Cortex of kidney (tissue), 1 donor: ENCODE results near the gene NXN.
"Not testable (repeated sequence)": the region's sequence is repeated elsewhere in the genome, so short reads cannot be mapped to it uniquely, and the experiment has no call there.

Experiments used
- DNase-seq: peaks from one replicate; lab custom pipeline; 2025; lab: John Stamatoyannopoulos, UW

The NXN gene

GRCh38 chr17:829614-830013, 150.0 kb downstream of the NXN start:
- DNase-seq = not testable (repeated sequence)

- DNase-seq = no peak
These were observed 150.8 kb downstream of the NXN start for GRCh38 chr17:828761-829160.

GRCh38 chr17:826778-827177, 152.8 kb downstream of the NXN start:
- no peak for DNase-seq

- DNase-seq = no peak
These were observed 154.4 kb downstream of the NXN start for GRCh38 chr17:825216-825615.

- DNase-seq = no peak
These were observed 155.2 kb downstream of the NXN start for GRCh38 chr17:824378-824777.

- no peak for DNase-seq
These were observed 156.1 kb downstream of the NXN start for GRCh38 chr17:823501-823902.

GRCh38 chr17:819251-819650, 160.3 kb downstream of the NXN start:
- no peak for DNase-seq

GRCh38 chr17:814371-814770, 165.2 kb downstream of the NXN start:
- no peak for DNase-seq

- no peak for DNase-seq
These were observed 166.9 kb downstream of the NXN start for GRCh38 chr17:812638-813204.

- no peak for DNase-seq
These were observed 168.4 kb downstream of the NXN start for GRCh38 chr17:811051-811784.

GRCh38 chr17:807523-808294, 171.9 kb downstream of the NXN start:
- no peak for DNase-seq

- DNase-seq = no peak
These were observed 172.6 kb downstream of the NXN start for GRCh38 chr17:806781-807522.

GRCh38 chr17:806346-806745, 173.2 kb downstream of the NXN start:
- DNase-seq = no peak

- DNase-seq = not testable (repeated sequence)
These were observed 173.7 kb downstream of the NXN start for GRCh38 chr17:805886-806285.

GRCh38 chr17:804541-805435, 174.8 kb downstream of the NXN start:
- no peak for DNase-seq

GRCh38 chr17:802901-803881, 176.4 kb downstream of the NXN start:
- DNase-seq = no peak

GRCh38 chr17:802481-802880, 177.1 kb downstream of the NXN start:
- no peak for DNase-seq

GRCh38 chr17:801660-802059, 177.9 kb downstream of the NXN start:
- DNase-seq = no peak

- no peak for DNase-seq
These were observed 178.9 kb downstream of the NXN start for GRCh38 chr17:800446-801242.
